Measurements from ENCODE around the gene TSPAN18. TPM values are rescaled to one million over a fixed set of nuclear protein-coding genes. Genes with fewer than 3 reads are reported as not detected.

TSPAN18 gene
- total and polyA plus RNA-seq, 2 of the 8 experiments (the other 6 are each of a cell fraction or from before 2014, with no cell fraction given), result 5.2 to 10.2 TPM

DNA sequence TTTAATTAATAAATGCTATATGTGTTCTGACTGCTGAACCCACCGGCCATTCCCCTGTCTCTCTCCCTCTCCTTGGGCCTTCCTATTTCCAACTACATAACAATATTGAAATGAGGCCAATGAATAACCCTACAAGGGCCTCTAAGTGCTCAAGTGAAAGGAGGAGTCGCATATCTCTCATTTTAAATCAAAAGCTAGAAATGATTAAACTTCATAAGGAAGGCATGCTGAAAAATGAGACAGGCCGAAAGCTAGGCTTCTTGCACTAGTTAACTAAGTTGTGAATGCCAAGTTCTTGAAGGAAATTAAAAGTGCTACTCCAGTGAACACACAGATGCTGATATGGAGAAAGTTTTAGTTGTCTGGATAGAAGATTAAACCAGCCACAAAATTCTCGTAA is 109.2 kb downstream of the TSPAN18 start:
- no peak overlapping the region for H3K9ac ChIP-seq (replicated peaks in 1 of 4; ENCODE audit: extremely low read depth in 1 of 4, low read depth in 3 of 4, low read length in 3 of 4)
- TF ChIP-seq MAX (IDR thresholded peaks at IDR 0.05), result no peak
- no peak for TF ChIP-seq HDAC2 (IDR thresholded peaks at IDR 0.05; ENCODE audit: borderline replicate concordance in 1 of 2, low read depth in 2 of 2, low read length in 2 of 2)
- no peak for TF ChIP-seq RFX5 (IDR thresholded peaks at IDR 0.05; ENCODE audit: borderline replicate concordance, low read depth, low read length)
- TF ChIP-seq SP1 (IDR thresholded peaks at IDR 0.05; ENCODE audit: low read depth, low read length), result no peak
- TF ChIP-seq CTCF (IDR thresholded peaks at IDR 0.05; ENCODE audit: control extremely low read depth in 1 of 3, insufficient read depth in 1 of 3, low read depth in 1 of 3, low read length in 3 of 3), result no peak
- TF ChIP-seq TAF1 (IDR thresholded peaks at IDR 0.05; ENCODE audit: low read depth, low read length), result no peak
- no peak for TF ChIP-seq MAFK (IDR thresholded peaks at IDR 0.05; ENCODE audit: low read depth, low read length)
- TF ChIP-seq CBX8 (IDR thresholded peaks at IDR 0.05; ENCODE audit: borderline replicate concordance, low read depth, low read length), result no peak
- no peak for TF ChIP-seq CTBP2 (IDR thresholded peaks at IDR 0.05; ENCODE audit: borderline replicate concordance, insufficient read depth, insufficient read length, low read length)
- TF ChIP-seq RNF2 (IDR thresholded peaks at IDR 0.05; ENCODE audit: borderline replicate concordance, low read depth, low read length, missing control alignments, poor library complexity, severe bottlenecking), result no peak

More for the DNA sequence above, 109.2 kb downstream of the TSPAN18 start:
- Histone ChIP-seq H3K18ac (ENCODE audit: extremely low read depth, low read length) (no peak overlapping the region), H3K4me2 (ENCODE audit: insufficient read depth in 1 of 2, low read depth in 2 of 2, low read length in 2 of 2) (no peak overlapping the region), H3K4ac (replicated peaks; ENCODE audit: insufficient read length, low read depth, low read length) (no peak overlapping the region), H2BK120ac (replicated peaks; ENCODE audit: low read depth, low read length) (no peak overlapping the region), H3K56ac (replicated peaks; ENCODE audit: insufficient read length, low read depth, low read length) (no peak overlapping the region), H4K5ac (ENCODE audit: insufficient read length, low read depth, low read length) (no peak overlapping the region), H3K27ac (ENCODE audit: low read depth, low read length) (no peak overlapping the region), H3K14ac (ENCODE audit: insufficient read length) (no peak overlapping the region), H3K27me3 (replicated peaks in 1 of 4; ENCODE audit: control insufficient read depth in 3 of 4, extremely low read depth in 1 of 4, insufficient read depth in 3 of 4, low read length in 3 of 4) (peaks cover 0 to 16% (median 9%) of the 10 kb centered on the region in 4 experiments; a peak in 5 of 7 replicates), H3K79me1 (ENCODE audit: low read depth, low read length) (no peaks in the 10 kb centered on the region), H3K79me2 (ENCODE audit: control insufficient read depth in 1 of 2, insufficient read depth in 2 of 2, low read length in 2 of 2) (no peaks in the 10 kb centered on the region), H2BK12ac (ENCODE audit: low read depth, low read length) (no peak overlapping the region), H2AFZ (ENCODE audit: low read length) (no peak overlapping the region), H2BK5ac (ENCODE audit: low read depth, low read length) (no peak overlapping the region), H3K23me2 (ENCODE audit: low read depth, low read length) (no peaks in the 10 kb centered on the region), H2BK15ac (ENCODE audit: low read length) (no peak overlapping the region), H4K91ac (replicated peaks; ENCODE audit: insufficient read length, low read length) (no peak overlapping the region), H4K8ac (ENCODE audit: extremely low read depth, insufficient read depth, low read length) (no peak overlapping the region), H2BK20ac (ENCODE audit: low read length) (no peak overlapping the region), H3K4me1 (replicated peaks in 1 of 4; ENCODE audit: control insufficient read depth in 3 of 4, insufficient read depth in 4 of 4, low read length in 3 of 4) (peaks cover 10 to 24% (median 17%) of the 10 kb centered on the region in 4 experiments; a peak in 6 of 7 replicates), H3K36me3 (ENCODE audit: control insufficient read depth in 2 of 4, insufficient read depth in 4 of 4, low read length in 3 of 4) (no peaks in the 10 kb centered on the region), H3K4me3 (ENCODE audit: extremely low read depth in 1 of 4, insufficient read depth in 2 of 4, low read depth in 3 of 4, low read length in 4 of 4) (no peak overlapping the region), H3K9me3 (ENCODE audit: insufficient read depth in 2 of 2, low read depth in 1 of 2, low read length in 1 of 2) (peaks cover 0 to 10% of the 10 kb centered on the region in 2 experiments; a peak in 1 of 4 replicates), H3K23ac (ENCODE audit: insufficient read length) (no peak overlapping the region), H4K20me1 (replicated peaks in 1 of 2; ENCODE audit: control insufficient read depth in 1 of 2, insufficient read depth in 2 of 2, low read length in 2 of 2) (no peaks in the 10 kb centered on the region), H2AK5ac (ENCODE audit: low read depth, low read length) (no peak overlapping the region)
- no peak for DNase-seq (ENCODE audit: low read depth in 1 of 2, low spot score in 2 of 2)
- WGBS, 2 experiments (ENCODE audit: extremely low coverage in 1 of 2, insufficient coverage in 1 of 2, insufficient read length in 1 of 2, insufficient replicate concordance in 2 of 2, low coverage in 1 of 2, low lambda C conversion rate in 2 of 2, missing lambda C conversion rate in 1 of 2), result 86% methylated on average over 4 of the region's 4 CpGs; no CpG with 5 or more reads in 1 of the 2 experiments
- POLR2A ChIA-PET (ENCODE audit: partially characterized antibody), result interaction anchor here (1.9 to 3.7 kb wide), 2 partner anchors 12 to 22 kb away, joined by 6 to 14 read pairs; no protein-coding TSS in a partner anchor
- CTCF ChIA-PET (ENCODE audit: partially characterized antibody), result interaction anchor here (0.7 to 2.6 kb wide), 14 partner anchors 11 to 219 kb away, joined by 3 to 9 read pairs (median 4); no protein-coding TSS in a partner anchor
- FAIRE-seq, result no peak
